ENCODE results near the gene KLF18.
"Not testable (repeated sequence)": the region's sequence is repeated elsewhere in the genome, so short reads cannot be mapped to it uniquely, and the experiment has no call there.

KLF18 gene

DNA sequence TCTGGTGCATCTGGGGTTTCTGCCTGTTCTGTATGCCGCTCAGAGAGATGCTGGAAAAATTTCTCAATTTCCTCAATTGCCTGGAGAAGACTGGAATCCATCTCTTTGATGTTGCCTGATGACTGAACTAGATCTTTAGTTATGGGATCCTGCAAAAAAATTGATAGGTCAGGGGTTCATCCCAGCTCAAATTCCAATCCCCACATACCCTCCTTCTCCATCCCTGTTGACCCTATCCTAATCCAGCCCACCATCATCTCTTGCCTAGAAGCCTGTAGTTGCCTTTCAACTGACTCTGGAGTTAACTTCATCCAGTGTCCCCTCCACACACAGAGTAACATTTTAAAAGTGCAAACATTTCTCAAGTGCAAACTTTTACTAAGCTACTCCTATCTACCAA, at the start of gene KLF18:
KLF18 (minus strand) TSS at position 101 of the 400 bp plus-strand sequence; CDS start at position 101, 0 bp downstream.
- no peak for DNase-seq (ENCODE audit: low read depth, low spot score)

DNA sequence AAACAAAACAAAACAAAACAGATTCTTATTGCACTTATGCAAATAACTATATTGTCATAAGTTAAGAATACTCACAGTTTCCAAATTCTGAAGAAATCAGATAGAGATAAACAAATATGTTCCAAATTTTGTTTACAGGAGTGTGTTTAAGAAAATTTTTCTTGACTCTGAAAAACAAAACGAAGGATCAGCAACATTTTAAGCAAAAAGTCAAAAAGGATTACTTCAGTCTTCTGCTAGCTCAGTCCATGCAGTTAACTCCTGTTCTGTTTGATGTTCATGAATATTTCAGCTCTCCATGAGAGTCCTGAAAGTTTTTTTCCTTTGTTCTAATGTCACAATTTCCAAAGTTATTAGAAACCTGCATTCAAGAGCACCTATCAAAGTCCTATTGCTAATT, 33.2 kb upstream of the KLF18 start:
- no peak for DNase-seq (ENCODE audit: low read depth, low spot score)

DNA sequence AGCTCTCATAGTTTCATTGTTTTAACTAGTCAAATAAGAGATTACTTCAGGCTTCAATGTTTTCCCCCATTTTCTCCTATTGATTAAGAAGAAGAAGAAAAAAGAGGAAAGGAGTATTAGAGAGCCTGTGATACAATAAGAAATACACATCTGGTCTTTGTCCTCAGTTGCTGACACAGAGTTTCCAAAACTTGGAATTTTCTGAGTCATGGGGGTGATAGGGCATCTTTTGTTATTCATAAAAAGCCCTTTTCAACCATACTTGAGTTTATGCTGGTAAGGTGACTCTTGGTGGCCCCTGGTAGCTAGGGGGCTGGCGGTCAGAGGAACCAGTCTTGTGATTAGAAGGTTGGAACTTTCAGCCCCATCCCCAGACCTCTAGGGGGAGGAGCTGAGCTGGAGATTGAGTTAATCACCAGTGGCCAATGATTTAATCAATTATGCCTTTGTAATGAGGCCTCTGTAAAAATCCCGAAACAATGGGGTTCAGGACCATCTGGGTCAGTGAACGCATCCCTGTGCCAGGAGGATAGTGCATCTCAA, 28.9 kb upstream of the KLF18 start:
- DNase-seq (ENCODE audit: low read depth, low spot score) = no peak

DNA sequence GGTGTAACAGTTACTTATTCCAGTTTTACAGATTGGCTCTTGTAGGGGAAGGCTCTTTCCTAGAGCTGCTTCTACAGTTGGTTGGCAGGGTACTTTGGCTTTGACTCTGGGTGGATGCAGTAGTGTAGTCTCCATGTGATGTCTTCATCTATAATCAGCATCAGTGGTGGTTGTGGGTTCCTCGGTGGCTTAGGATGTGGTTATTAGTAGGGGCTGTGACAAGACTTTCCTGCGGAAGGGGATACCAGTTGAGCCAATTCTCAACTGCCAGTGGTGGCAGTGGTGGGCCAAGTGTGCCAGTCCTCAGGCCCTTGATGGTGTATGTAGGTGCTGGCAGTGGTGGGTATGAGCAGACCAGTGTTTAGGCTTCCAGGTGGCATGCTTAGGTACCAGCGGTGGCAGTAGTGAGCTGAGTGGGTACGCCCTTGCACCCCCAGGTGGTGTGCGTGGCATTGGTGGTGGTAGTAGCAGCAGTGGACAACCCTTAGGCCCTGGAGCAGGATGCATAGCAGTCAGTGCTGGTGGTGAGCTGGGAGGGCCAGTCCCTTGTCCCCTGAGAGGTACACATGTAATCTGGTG, 27.2 kb upstream of the KLF18 start:
- DNase-seq (ENCODE audit: low read depth, low spot score) = no peak

DNA sequence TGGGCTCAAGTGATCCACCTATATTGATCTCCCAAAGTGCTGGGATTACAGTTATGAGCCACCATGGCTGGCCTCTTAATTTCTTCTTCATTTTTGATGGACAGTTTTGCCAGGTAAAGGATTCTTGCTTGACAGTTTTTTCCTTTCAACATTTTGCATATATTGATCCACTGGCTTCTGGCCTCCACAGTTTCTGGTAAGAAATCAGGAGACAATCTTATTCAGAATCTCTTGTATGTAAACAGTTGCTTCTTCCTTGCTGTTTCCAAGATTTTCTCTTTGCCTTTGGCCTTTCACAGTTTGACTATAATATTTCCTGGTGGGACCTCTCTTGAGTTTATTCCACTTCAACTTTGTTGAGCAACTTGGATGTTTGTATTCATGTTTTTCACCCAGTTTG, 20.1 kb upstream of the KLF18 start:
- no peak for DNase-seq (ENCODE audit: low read depth, low spot score)

DNA sequence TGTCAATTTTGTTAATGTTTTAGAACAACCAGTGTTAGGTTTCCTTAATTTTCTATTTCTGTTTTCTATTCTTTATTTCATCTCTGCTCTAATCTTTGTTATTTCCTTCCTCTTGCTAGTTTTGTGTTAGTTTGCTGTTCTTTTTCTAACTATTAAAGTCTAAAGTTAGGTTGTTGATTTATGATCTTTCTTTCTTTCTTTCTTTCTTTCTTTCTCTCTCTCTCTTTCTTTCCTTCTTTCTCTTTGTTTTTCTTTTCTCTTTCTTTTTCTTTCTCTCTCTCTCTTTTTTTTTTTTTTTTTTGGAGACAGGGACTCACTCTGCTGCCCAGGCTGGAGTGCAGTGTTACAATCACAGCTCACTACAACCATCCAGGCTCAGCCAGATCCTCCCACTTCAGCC, 17.4 kb upstream of the KLF18 start:
- DNase-seq (ENCODE audit: low read depth, low spot score) = no peak

DNA sequence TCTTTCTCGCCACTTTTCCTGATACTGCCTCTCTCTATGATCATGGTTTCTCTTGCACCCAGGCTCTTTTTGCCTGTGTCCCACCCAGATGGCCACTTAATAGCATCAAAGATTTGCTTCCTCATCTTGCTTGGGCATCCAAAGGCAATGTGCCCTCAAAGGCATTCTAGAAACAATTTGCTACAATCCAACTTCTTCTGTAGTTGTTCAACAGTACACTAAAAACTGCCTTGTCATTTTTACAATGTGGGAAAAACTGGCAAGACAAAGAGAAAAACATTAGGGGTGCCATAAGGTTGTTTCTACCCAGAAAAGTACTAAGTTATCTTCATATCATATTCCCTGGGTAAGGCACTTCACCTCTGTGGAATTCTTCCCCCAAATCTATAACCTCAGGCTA, 16.5 kb upstream of the KLF18 start:
- DNase-seq (ENCODE audit: low read depth, low spot score) = no peak

DNA sequence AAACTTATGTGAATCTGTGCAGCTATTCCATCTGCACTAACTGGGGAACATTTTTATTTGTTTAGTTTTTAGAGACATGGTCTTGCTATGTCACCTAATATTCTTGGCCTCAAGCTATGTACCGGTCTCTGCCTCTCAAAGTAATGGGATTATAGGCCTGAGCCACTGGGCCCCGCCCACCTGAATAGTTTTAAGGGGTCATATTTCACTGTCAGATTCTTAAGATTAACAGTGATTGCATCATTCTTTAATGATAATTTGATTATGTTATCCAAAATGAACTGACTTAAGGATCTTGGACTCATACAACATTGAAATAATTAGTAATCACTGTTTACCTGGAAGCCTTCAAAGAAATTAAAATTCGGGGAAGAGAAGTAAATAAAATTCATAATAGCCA, 12.6 kb upstream of the KLF18 start:
- no peak for DNase-seq (ENCODE audit: low read depth, low spot score)

DNA sequence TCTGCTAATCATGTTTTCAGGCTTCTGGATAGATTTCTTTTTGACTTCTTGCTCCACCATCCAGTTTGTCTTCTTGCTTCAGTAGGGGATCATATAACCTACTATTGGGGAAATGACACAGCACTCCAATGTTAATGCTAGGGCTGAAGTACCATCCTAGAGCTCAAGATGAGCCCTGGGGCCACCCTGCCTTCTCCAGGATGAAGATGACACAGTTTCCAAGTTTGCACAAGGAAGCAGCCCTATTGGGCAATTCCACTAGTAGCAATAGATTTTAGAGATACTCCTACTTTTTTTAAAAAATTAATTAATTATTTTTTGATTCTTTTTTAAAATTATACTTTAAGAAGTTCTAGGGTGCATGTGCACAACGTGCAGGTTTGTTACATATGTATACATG, 11.3 kb upstream of the KLF18 start:
- DNase-seq (ENCODE audit: low read depth, low spot score) = no peak

DNA sequence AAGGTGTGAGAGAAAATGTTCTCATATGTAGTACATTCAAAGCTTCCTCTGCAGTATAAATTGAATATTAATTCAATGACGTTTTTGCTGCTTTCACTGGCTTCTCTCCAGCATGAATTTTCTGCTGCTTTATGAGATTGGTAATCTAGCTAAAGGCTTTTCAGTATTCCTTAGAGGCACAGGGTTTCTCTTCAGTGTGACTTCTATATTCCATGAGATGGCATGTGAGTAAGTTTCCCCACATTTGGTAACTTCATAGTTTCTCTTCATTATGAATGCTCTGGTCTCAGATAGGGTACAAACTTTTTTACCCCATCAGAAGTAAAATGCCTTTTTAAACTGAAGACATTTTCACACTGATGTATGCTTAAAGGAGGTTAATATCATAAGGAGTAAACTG, 10.4 kb upstream of the KLF18 start:
- no peak for DNase-seq (ENCODE audit: low read depth, low spot score)

DNA sequence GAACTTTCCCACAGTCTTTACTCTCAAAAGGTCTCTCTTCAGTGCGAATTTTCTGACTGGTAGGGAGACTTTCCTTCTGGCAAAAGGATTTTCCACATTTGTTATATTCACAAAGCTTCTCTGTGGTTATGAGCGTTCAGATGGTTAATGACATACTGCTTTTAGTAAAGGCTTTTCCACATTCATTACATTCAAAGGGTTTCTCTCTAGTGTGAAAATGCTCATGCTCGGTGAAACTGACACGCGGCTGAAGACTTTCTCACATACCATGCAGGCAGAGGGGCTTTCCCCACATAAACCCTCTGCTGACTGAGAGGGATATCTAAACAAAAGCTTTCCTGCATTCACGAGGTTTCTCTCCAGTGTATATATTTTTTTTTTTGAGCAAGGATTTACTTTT, 9.9 kb upstream of the KLF18 start:
- no peak for DNase-seq (ENCODE audit: low read depth, low spot score)

DNA sequence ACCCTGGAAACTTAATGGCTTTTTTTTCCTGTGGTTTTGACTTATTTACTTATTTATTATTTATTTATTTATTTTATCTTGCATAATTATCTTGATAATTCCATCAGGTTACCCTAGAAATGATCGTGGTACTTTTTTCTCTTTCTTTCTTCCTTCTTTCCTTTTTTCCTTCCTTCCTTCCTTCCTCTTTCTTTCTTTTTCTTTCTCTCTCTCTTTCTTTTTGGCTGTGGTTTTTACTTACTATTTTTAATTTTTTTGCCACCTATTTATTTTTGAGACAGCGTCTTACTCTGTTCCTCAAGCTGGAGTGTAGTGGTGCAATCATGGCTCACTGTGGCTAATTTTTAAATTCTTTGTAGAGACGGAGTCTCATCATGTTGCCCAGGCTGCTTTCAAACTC, 6.2 kb upstream of the KLF18 start:
- DNase-seq (ENCODE audit: low read depth, low spot score) = no peak

DNA sequence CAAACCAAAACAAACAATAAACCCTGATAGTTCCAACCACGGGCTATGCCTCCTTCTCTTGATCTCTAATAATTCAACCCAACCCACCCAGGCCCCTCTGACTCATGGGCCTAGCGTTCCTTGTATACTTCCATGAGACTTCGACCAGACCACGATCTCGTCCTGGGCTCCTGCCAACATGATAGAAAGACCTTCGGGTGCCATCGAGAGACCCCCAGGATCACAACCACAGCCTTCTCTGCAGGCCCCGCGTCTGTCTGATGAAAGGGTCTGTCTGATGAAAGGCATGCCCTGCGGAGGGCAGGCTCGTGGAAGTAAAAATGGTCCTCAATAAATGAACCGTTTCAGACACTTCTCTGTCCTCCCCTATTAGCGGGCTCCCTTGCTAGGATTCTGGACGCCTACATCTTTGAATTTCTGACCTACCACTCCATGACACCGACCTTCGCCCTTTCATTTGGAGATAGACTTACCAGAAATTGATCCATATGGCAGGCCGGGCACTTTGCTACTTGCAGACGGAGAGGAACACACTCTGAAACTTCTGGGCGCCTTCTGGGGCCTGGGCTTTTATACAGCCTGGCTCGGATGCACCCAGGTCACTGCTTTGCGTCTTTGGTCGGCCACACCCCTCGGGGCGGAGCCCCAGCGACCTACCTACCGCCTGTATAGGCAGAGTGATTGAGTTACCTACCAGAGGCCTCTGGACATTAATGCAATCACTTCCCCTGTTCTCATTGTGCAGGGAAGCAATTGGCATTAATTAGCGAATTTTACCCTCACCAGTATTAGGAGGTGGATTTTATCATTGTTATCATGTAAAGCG, 5.3 kb upstream of the KLF18 start:
- no peak for DNase-seq (ENCODE audit: low read depth, low spot score)

DNA sequence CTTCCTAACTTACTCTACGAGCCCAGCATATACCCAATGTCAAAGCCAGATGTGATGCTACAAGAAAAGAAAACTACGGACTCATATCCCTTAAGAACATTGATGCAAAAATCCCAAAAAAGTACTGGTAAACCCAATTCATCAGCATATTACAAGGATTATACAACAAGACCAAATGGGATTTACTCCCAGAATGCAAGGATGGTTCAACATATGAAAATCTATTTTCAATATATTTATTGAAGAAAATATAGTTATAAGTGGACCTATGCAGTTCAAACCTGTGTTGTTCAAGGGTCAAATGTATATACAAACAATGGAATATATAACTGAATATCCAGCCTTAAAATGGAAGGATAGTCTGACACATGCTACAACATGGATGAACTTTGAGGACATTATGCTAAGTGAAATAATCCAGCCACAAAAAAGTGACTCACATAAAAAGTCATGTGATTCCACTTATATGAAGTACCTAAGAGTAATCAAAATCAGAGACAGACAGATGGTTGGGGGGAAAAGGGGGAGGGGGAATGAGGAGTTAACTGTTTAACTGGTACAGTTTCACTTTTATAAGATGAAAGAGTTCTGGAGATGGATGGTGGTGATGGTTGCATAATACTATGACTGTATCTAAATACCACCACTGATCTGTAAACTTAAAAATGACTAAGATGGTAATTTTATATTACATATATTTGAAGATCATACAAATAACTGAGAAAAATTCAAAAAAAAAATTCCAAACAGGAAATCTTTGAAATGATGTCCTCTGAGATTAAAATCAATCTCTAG, 3.7 kb upstream of the KLF18 start:
- DNase-seq (ENCODE audit: low read depth, low spot score) = no peak

DNA sequence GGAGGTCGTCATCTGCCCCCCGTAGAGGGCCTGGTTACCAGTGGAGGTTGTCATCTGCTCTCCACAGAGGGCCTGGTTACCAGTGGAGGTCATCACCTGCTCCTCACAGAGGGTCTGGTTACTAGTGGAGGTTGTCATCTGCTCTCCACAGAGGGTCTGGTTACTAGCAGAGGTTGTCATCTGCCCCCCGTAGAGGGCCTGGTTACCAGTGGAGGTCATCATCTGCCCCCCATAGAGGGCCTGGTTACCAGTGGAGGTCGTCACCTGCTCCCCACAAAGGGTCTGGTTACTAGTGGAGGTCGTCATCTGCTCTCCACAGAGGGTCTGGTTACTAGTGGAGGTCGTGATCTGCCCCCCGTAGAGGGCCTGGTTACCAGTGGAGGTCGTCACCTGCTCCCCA, 1.9 kb downstream of the KLF18 start:
- not testable (repeated sequence) for DNase-seq (ENCODE audit: low read depth, low spot score)

DNA sequence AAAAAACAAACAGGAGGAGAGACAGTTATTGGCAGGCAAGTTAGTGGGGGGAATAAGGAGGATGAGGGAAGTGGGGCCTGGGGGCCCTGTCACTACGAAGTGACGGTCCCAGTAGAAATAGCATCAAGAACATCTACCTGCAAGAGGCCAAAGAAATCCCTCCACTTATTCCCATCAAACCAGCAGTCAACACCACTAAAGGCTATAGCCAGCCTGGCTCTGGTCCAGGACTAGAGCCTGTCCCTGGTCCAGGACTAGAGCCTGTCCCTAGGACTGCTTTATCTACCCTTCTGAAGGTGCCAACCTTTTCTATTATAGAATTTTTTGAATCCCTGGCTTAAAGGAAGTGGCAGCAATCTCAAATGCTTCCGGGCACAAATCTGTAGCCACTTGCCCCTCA, 3.2 kb downstream of the KLF18 start:
- DNase-seq (ENCODE audit: low read depth, low spot score) = no peak

DNA sequence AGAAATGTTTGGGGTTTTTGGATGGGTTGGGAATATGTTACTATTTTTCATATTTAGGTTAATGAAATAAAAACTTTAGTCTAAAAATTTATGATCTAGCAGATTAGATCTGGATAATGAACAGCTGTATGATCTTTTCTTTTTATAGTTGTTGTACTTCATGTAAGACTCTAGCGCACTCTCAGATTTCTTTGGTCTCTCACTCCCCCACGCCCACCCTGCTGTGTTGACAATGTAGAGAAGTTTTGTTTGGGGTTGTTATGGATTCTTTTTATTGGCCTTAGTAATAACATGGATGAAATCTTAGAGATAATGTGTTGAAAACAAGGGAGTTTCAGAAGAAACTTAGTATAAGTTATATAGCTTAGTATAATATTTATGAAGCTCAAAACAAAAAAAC, 5.5 kb downstream of the KLF18 start:
- no peak for DNase-seq (ENCODE audit: low read depth, low spot score)

DNA sequence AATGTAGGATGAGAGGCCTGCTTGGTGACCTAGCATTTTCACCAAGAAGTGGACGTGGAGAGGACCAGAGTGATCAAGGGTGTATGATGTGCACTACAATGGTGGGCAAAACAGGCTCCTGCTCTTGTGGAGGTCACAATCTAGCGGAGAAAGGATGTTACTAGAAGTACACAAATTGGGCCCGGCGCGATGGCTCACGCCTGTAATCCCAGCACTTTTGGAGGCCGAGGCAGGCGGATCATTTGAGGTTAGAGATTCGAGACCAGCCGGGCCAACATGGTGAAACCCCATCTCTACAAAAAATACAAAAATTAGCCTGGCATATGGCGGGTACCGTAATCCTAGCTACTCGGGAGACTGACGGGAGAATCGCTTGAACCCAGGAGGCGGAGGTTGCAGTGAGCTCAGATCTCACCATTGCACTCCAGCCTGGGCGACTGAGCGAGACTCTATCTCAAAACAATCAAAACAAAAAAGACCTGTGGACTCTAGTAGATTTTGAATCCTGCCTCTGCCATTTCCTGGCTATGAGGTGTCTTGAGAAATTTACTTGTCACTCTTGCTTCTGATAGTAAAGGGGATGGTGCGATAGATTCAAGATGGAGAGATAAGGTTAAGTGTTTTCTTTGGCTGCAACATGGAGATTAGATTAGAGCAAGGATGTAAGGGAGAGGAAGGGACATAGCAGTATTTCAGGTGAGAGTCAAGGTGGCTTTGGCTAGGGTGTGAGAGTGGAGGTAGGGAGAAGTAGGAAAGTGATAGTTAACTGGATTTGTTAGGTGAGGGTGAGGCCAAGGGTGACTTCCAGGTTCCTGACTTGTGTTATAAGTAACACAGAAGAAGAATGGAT, 7.1 kb downstream of the KLF18 start:
- DNase-seq (ENCODE audit: low read depth, low spot score) = no peak

DNA sequence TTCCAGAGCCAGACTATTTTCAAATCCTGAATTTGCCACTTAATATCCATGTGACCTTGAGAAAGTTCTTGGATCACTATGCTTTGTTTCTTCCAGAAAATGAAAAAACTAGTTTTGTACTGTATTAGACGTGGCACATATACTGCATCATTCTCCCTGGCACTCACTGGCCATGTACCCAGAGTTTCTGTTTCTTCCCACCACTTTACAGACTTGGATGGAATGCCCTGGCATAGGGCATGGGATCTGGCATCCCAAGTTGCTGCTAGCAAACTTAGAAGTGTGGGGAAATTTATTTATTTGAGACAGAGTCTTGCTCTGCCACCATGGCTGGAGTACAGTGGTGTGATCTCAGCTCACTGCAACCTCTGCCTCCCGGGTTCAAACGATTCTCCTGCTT, 10.0 kb downstream of the KLF18 start:
- no peak for DNase-seq (ENCODE audit: low read depth, low spot score)

DNA sequence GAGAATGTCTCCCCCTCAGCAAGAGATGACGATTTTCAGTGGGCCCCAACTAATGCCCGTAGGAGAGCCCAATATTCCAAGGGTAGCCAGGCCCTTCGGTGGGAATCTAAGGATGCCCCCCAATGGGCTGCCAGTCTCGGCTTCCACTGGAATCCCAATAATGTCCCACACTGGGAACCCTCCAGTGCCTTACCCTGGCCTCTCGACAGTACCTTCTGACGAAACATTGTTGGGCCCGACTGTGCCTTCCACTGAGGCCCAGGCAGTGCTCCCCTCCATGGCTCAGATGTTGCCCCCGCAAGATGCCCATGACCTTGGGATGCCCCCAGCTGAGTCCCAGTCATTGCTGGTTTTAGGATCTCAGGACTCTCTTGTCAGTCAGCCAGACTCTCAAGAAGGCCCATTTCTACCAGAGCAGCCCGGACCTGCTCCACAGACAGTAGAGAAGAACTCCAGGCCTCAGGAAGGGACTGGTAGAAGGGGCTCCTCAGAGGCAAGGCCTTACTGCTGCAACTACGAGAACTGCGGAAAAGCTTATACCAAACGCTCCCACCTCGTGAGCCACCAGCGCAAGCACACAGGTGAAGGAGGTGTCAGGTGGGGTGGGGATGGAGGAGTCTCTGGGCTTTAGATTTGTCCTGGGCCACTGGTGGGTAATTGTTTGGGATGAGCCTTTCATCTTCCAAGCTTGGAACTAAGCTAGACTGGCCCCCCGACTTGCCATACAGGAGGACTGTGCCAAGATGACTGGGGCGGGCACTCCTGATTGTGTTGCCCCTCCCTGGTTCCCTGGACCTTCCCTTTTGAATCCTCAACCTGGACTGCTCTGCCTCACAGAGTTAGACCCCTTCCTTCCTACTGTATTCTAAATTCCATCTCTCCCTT, 11.6 kb downstream of the KLF18 start:
- no peak for DNase-seq (ENCODE audit: low read depth, low spot score)
